HG02943 (cell line): ENCODE measurements around the gene TUBA4B.
"Not testable (repeated sequence)": the region's sequence is repeated elsewhere in the genome, so short reads cannot be mapped to it uniquely, and the experiment has no call there.

ENCODE experiments used
- ATAC-seq: cut with Tn5 transposase; IDR thresholded peaks from one replicate; pipeline ENCODE4 v1.9.1; 2021; ENCODE audit warnings: mild to moderate bottlenecking, low read depth, moderate library complexity; ENCODE audit not compliant: unreplicated experiment

The TUBA4B gene

GRCh38 chr2:219272356-219272755 lies 19.3 kb downstream of the TUBA4B start:
- no peak for ATAC-seq

GRCh38 chr2:219272995-219273394 lies 20.0 kb downstream of the TUBA4B start:
- no peak for ATAC-seq

GRCh38 chr2:219273937-219274336 lies 20.9 kb downstream of the TUBA4B start:
- no peak for ATAC-seq

- ATAC-seq, result no peak
Observed at GRCh38 chr2:219274361-219274921, 21.4 kb downstream of the TUBA4B start.

- ATAC-seq, result no peak
Observed at GRCh38 chr2:219277703-219278654, 24.9 kb downstream of the TUBA4B start.

GRCh38 chr2:219278655-219279150 lies 25.7 kb downstream of the TUBA4B start:
- no peak for ATAC-seq

- peak; percentile 82 for ATAC-seq
Observed at GRCh38 chr2:219279151-219279915, 26.3 kb downstream of the TUBA4B start, which contains the start of gene DNAJB2. Gene DNAJB2 (plus strand): TSS chr2:219279366. CDS start chr2:219279834, 468 bp downstream.

GRCh38 chr2:219279916-219280516 lies 27.0 kb downstream of the TUBA4B start:
- no peak for ATAC-seq

GRCh38 chr2:219280651-219281050 lies 27.6 kb downstream of the TUBA4B start:
- ATAC-seq, result no peak

- ATAC-seq, result no peak
Observed at GRCh38 chr2:219281588-219281987, 28.5 kb downstream of the TUBA4B start.

GRCh38 chr2:219282375-219282774 lies 29.3 kb downstream of the TUBA4B start:
- no peak for ATAC-seq

GRCh38 chr2:219282943-219283581 lies 30.0 kb downstream of the TUBA4B start:
- ATAC-seq, result no peak

GRCh38 chr2:219284501-219285372 lies 31.7 kb downstream of the TUBA4B start:
- no peak for ATAC-seq

GRCh38 chr2:219285373-219285735 lies 32.3 kb downstream of the TUBA4B start:
- ATAC-seq, result no peak

GRCh38 chr2:219285894-219286425 lies 32.9 kb downstream of the TUBA4B start:
- ATAC-seq, result no peak

GRCh38 chr2:219286436-219287115 lies 33.5 kb downstream of the TUBA4B start:
- no peak for ATAC-seq

- not testable (repeated sequence) for ATAC-seq
Observed at GRCh38 chr2:219287116-219287440, 34.0 kb downstream of the TUBA4B start.

GRCh38 chr2:219287580-219288265 lies 34.7 kb downstream of the TUBA4B start:
- no peak for ATAC-seq
